Measurements from ENCODE around the gene B4GALT7.

Gene B4GALT7

GRCh38 chr5:177601577-177602457 lies 1.9 kb downstream of the B4GALT7 start:
- DNase-seq (ENCODE audit: extremely low read depth, low read depth) = no peak

DNA sequence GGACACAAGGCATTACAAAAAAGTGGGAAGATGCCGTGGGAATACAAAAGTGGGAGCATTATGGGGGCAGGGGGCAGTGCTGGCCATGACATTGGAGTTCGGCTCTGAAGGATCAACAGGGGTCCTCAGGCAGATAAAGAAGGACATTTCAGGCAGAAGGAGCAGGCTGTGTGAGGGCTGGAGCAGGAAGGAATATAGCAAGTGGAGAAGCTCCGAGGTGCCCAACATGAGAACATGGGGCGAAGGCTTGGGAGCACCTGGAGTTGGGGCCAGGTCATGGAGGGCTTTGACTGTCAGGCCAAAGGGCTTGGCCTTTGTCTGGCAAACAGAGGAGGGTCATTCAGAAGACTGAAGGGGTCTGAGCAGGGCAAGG lies 2.5 kb downstream of the B4GALT7 start:
- no peak for DNase-seq (ENCODE audit: extremely low read depth, low read depth)
- TF ChIP-seq, protein P1, sequence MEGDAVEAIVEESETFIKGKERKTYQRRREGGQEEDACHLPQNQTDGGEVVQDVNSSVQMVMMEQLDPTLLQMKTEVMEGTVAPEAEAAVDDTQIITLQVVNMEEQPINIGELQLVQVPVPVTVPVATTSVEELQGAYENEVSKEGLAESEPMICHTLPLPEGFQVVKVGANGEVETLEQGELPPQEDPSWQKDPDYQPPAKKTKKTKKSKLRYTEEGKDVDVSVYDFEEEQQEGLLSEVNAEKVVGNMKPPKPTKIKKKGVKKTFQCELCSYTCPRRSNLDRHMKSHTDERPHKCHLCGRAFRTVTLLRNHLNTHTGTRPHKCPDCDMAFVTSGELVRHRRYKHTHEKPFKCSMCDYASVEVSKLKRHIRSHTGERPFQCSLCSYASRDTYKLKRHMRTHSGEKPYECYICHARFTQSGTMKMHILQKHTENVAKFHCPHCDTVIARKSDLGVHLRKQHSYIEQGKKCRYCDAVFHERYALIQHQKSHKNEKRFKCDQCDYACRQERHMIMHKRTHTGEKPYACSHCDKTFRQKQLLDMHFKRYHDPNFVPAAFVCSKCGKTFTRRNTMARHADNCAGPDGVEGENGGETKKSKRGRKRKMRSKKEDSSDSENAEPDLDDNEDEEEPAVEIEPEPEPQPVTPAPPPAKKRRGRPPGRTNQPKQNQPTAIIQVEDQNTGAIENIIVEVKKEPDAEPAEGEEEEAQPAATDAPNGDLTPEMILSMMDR (IDR thresholded peaks at IDR 0.05; ENCODE audit: low read depth, low read length) = no peak

More at GRCh38 chr5:177601577-177602457, 1.9 kb downstream of the B4GALT7 start:
- TF ChIP-seq, protein P1 (IDR thresholded peaks at IDR 0.05; ENCODE audit: low read depth, low read length) = no peak

- TF ChIP-seq, protein P1 (IDR thresholded peaks at IDR 0.05; ENCODE audit: low read depth, low read length) = no peak
Measured at GRCh38 chr5:177603631-177604030, 3.7 kb downstream of the B4GALT7 start.

DNA sequence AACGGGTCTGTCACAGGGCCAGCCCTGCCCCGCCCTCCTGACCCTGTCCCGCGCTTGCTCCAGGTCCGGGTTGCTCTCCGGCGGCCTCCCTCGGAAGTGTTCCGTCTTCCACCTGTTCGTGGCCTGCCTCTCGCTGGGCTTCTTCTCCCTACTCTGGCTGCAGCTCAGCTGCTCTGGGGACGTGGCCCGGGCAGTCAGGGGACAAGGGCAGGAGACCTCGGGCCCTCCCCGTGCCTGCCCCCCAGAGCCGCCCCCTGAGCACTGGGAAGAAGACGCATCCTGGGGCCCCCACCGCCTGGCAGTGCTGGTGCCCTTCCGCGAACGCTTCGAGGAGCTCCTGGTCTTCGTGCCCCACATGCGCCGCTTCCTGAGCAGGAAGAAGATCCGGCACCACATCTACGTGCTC lies 4.2 kb downstream of the B4GALT7 start:
- DNase-seq (ENCODE audit: extremely low read depth, low read depth) = no peak

More at GRCh38 chr5:177603631-177604030, 3.7 kb downstream of the B4GALT7 start:
- DNase-seq (ENCODE audit: extremely low read depth, low read depth) = no peak

GRCh38 chr5:177604656-177605055 lies 4.7 kb downstream of the B4GALT7 start:
- TF ChIP-seq, protein P1 (IDR thresholded peaks at IDR 0.05; ENCODE audit: low read depth, low read length) = no peak
- DNase-seq (ENCODE audit: extremely low read depth, low read depth) = no peak

More for the DNA sequence above, 4.2 kb downstream of the B4GALT7 start:
- TF ChIP-seq, protein P1 (IDR thresholded peaks at IDR 0.05; ENCODE audit: low read depth, low read length) = no peak

GRCh38 chr5:177605078-177605477 lies 5.1 kb downstream of the B4GALT7 start:
- TF ChIP-seq, protein P1 (IDR thresholded peaks at IDR 0.05; ENCODE audit: low read depth, low read length) = no peak
- DNase-seq (ENCODE audit: extremely low read depth, low read depth) = no peak

GRCh38 chr5:177605667-177606066 lies 5.7 kb downstream of the B4GALT7 start:
- no peak for DNase-seq (ENCODE audit: extremely low read depth, low read depth)
- TF ChIP-seq, protein P1 (IDR thresholded peaks at IDR 0.05; ENCODE audit: low read depth, low read length) = no peak

Data from AG09319 (cell line).